Panc1 (cell line): Measurements from ENCODE around the gene SOX11.

Source experiments
- POLR2AphosphoS5 ChIP-seq: IDR thresholded peaks from 2 replicates; pipeline ENCODE4 v1.6.1; 2012; ENCODE audit warnings: mild to moderate bottlenecking, low read depth, low read length, moderate library complexity
- REST ChIP-seq, 2 experiments: IDR thresholded peaks; 2 replicates each; pipeline ENCODE4 v1.6.1; 2011 to 2012; ENCODE audit warnings: low read depth in 2 of 2, control low read depth in 1 of 2, low read length in 1 of 2, mild to moderate bottlenecking in 1 of 2, moderate library complexity in 1 of 2; ENCODE audit not compliant: insufficient read depth in 1 of 2
- SIN3A ChIP-seq: IDR thresholded peaks from 2 replicates; pipeline ENCODE4 v1.6.1; 2012; ENCODE audit warnings: low read depth, mild to moderate bottlenecking, low read length, moderate library complexity, borderline replicate concordance; ENCODE audit not compliant: insufficient read depth
- TCF7L2 ChIP-seq: IDR thresholded peaks from 2 replicates; pipeline ENCODE4 v1.6.1; 2011; ENCODE audit warnings: mild to moderate bottlenecking, low read depth, low read length, inconsistent platforms
- TF ChIP-seq, protein P1 (sequence below): fragments of 450-650 bp; IDR thresholded peaks from 2 replicates; pipeline ENCODE4 v1.5.1; 2017; ENCODE audit warnings: mild to moderate bottlenecking

- no peak for TF ChIP-seq SIN3A
- TF ChIP-seq REST (IDR thresholded peaks at IDR 0.05; ENCODE audit: insufficient read depth in 1 of 2, low read depth in 2 of 2, low read length in 1 of 2) = no peak
- no peak for TF ChIP-seq TCF7L2
- no peak for TF ChIP-seq POLR2AphosphoS5
- TF ChIP-seq, protein P1, sequence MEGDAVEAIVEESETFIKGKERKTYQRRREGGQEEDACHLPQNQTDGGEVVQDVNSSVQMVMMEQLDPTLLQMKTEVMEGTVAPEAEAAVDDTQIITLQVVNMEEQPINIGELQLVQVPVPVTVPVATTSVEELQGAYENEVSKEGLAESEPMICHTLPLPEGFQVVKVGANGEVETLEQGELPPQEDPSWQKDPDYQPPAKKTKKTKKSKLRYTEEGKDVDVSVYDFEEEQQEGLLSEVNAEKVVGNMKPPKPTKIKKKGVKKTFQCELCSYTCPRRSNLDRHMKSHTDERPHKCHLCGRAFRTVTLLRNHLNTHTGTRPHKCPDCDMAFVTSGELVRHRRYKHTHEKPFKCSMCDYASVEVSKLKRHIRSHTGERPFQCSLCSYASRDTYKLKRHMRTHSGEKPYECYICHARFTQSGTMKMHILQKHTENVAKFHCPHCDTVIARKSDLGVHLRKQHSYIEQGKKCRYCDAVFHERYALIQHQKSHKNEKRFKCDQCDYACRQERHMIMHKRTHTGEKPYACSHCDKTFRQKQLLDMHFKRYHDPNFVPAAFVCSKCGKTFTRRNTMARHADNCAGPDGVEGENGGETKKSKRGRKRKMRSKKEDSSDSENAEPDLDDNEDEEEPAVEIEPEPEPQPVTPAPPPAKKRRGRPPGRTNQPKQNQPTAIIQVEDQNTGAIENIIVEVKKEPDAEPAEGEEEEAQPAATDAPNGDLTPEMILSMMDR = no peak
Measured at GRCh38 chr2:5703166-5703565, 11.0 kb downstream of the SOX11 start.
